HepG2 (cell line): Measurements from ENCODE around the gene CIAO3. TPM values are rescaled to one million over a fixed set of nuclear protein-coding genes. Genes with fewer than 3 reads are reported as not detected.

Source experiments
- FOXA1 ChIP-seq, 2 experiments: fragments of 450-650 bp in 1 of 2; sonication (generic) in 1 of 2; formaldehyde crosslinking in 1 of 2; IDR thresholded peaks; 2 replicates each; pipeline versions ENCODE4 v1.4.0 to v1.6.1; 2016 to 2020; ENCODE audit warnings: missing genetic modification reagents in 1 of 2
- FOXA3 ChIP-seq: IDR thresholded peaks from 2 replicates; pipeline ENCODE4 v1.6.1; 2016; ENCODE audit warnings: missing genetic modification reagents, missing compliant biosample characterization
- HIVEP1 ChIP-seq: sonication (generic); formaldehyde crosslinking; IDR thresholded peaks from 2 replicates; pipeline ENCODE4 v1.4.0; 2020; ENCODE audit warnings: mild to moderate bottlenecking, missing genetic modification reagents
- HMG20B ChIP-seq: conservative IDR thresholded peaks from 2 replicates; pipeline ENCODE4 v1.6.1; 2016; ENCODE audit warnings: missing genetic modification reagents, missing compliant biosample characterization
- MEF2D ChIP-seq: sonication (generic); formaldehyde crosslinking; IDR thresholded peaks from 2 replicates; pipeline ENCODE4 v1.5.1; 2020; ENCODE audit warnings: mild to moderate bottlenecking, missing genetic modification reagents
- NFATC3 ChIP-seq: sonication (generic); formaldehyde crosslinking; IDR thresholded peaks from 2 replicates; pipeline ENCODE4 v1.5.1; 2020; ENCODE audit warnings: mild to moderate bottlenecking, missing genetic modification reagents
- SALL1 ChIP-seq: sonication (generic); formaldehyde crosslinking; IDR thresholded peaks from 2 replicates; pipeline ENCODE4 v1.8.0; 2022; ENCODE audit warnings: mild to moderate bottlenecking, missing genetic modification reagents
- SMAD9 ChIP-seq: sonication (generic); formaldehyde crosslinking; IDR thresholded peaks from 2 replicates; pipeline ENCODE4 v1.5.1; 2020; ENCODE audit warnings: mild to moderate bottlenecking, missing genetic modification reagents
- U2AF1 ChIP-seq: fragments of 200-400 bp; formaldehyde crosslinking; optimal IDR thresholded peaks from 2 replicates; pipeline ENCODE3; 2017; ENCODE audit warnings: mild to moderate bottlenecking, low read depth, low read length
- YEATS2 ChIP-seq: sonication (generic); formaldehyde crosslinking; IDR thresholded peaks from 2 replicates; pipeline ENCODE4 v1.4.0; 2020; ENCODE audit warnings: missing genetic modification reagents, borderline replicate concordance
- ZKSCAN1 ChIP-seq: fragments of 150-350 bp; IDR thresholded peaks from 2 replicates; pipeline ENCODE4 v1.6.1; 2014; ENCODE audit warnings: low read length
- ZNF232 ChIP-seq: sonication (generic); formaldehyde crosslinking; IDR thresholded peaks from 2 replicates; pipeline ENCODE4 v1.4.0; 2020; ENCODE audit warnings: missing genetic modification reagents, borderline replicate concordance
- ZNF343 ChIP-seq: sonication (generic); formaldehyde crosslinking; IDR thresholded peaks from 2 replicates; pipeline ENCODE4 v1.4.0; 2020; ENCODE audit warnings: mild to moderate bottlenecking, missing genetic modification reagents
- ZNF543 ChIP-seq: sonication (generic); formaldehyde crosslinking; IDR thresholded peaks from 2 replicates; pipeline ENCODE4 v1.4.0; 2020; ENCODE audit warnings: mild to moderate bottlenecking, missing genetic modification reagents
- polyA plus RNA-seq, 8 experiments: library from polyadenylated mRNA; depleted of rRNA in 3 of 8; stranded (reverse) in 7 of 8; unstranded in 1 of 8; fragments of >200 nt; fragmentation: Illumina TruSeq in 4 of 8; extraction: Trizol in 4 of 8; gene quantifications; 2 replicates each; pipeline versions ENCODE4 v1.2.1 to v1.2.3, GENCODE V29; 2011 to 2016; ENCODE audit warnings: low read depth in 4 of 8, missing spikeins in 1 of 8, mixed read lengths in 1 of 8; ENCODE audit not compliant: insufficient read depth in 1 of 8
- total RNA-seq, 5 experiments: library from RNA; depleted of rRNA; stranded (reverse); fragments of >200 nt; fragmentation: Illumina TruSeq; extraction: Trizol; gene quantifications; 2 replicates each; pipeline ENCODE4 v1.2.3, GENCODE V29; 2016; ENCODE audit warnings: low read depth in 1 of 5
- TF ChIP-seq, protein P1 (sequence below): sonication (generic); formaldehyde crosslinking; IDR thresholded peaks from 2 replicates; pipeline ENCODE4 v1.5.1; 2020; ENCODE audit warnings: missing genetic modification reagents, mild to moderate bottlenecking, borderline replicate concordance
- TF ChIP-seq, protein P2 (sequence below): sonication (generic); formaldehyde crosslinking; IDR thresholded peaks from 2 replicates; pipeline ENCODE4 v1.9.0; 2021; ENCODE audit warnings: missing genetic modification reagents, mild to moderate bottlenecking, borderline replicate concordance
- TF ChIP-seq, protein P3 (sequence below): sonication (generic); formaldehyde crosslinking; IDR thresholded peaks from 2 replicates; pipeline ENCODE4 v1.8.1; 2023; ENCODE audit warnings: mild to moderate bottlenecking, inconsistent platforms, moderate library complexity, missing genetic modification reagents, borderline replicate concordance
- TF ChIP-seq, protein P4 (sequence below): sonication (generic); formaldehyde crosslinking; IDR thresholded peaks from 2 replicates; pipeline ENCODE4 v1.4.0; 2020; ENCODE audit warnings: mild to moderate bottlenecking, missing genetic modification reagents
- TF ChIP-seq, protein P5 (sequence below): sonication (generic); formaldehyde crosslinking; IDR thresholded peaks from 2 replicates; pipeline ENCODE4 v1.4.0; 2020; ENCODE audit warnings: missing genetic modification reagents, mild to moderate bottlenecking, borderline replicate concordance
- TF ChIP-seq, protein P6 (sequence below): sonication (generic); formaldehyde crosslinking; IDR thresholded peaks from 2 replicates; pipeline ENCODE4 v1.8.0; 2022; ENCODE audit warnings: mild to moderate bottlenecking, missing genetic modification reagents

The CIAO3 gene
- total and polyA plus RNA-seq, 2 of the 13 experiments (the other 11 are each of a cell fraction or from before 2014, with no cell fraction given), result 21.7 to 25.0 TPM

DNA sequence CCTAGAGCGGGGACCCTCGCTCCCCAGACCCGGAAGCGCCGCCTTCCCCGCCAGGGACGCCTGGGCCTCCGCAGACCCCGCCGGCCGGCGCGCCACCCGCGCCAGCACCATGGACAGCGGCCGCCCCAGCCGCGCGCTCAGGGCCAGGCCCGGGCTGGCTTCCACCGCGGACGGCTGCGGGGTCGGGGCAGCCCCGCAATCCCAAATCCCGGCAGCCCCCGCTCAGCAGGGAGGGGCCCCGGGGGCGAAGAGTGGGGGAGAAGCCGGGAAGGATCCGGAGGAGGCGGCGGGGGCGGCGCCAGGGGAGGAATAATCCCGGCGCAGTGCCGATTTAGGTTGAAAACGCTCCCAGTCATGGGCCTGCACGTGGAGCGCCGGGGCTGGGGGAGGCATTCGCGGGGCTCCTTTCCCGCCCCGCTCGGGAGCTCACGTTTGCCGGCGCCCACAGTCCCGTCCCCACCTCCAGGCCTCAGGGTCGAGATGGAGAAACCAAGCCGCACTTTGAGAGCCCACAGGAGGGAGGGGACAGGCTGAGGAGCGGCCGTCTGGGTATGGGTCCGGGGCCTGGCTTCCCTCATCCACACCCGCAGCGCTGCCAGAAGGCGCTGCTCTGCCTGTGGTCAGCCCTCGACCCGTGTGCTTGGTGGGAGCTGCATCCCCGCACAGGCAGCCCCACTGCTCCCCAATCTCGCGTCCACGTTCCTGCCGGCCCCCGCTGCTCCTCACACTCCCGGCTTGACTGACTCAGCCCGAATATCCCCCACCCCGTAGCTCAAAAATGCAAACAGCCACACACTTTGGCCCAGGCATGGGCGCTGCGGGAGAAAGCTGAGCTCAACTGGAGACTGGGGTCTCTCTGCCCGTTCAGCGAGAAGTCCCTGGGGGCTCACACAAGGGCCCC lies 39.9 kb downstream of the CIAO3 start (continued):
- TF ChIP-seq, protein P1, sequence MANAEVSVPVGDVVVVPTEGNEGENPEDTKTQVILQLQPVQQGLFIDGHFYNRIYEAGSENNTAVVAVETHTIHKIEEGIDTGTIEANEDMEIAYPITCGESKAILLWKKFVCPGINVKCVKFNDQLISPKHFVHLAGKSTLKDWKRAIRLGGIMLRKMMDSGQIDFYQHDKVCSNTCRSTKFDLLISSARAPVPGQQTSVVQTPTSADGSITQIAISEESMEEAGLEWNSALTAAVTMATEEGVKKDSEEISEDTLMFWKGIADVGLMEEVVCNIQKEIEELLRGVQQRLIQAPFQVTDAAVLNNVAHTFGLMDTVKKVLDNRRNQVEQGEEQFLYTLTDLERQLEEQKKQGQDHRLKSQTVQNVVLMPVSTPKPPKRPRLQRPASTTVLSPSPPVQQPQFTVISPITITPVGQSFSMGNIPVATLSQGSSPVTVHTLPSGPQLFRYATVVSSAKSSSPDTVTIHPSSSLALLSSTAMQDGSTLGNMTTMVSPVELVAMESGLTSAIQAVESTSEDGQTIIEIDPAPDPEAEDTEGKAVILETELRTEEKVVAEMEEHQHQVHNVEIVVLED (CRISPR knock-in tag), result no peak
- TF ChIP-seq ZNF543 (0 out of 2 replicates have a peak, but pooled peaks have one; percentile 29), YEATS2 (CRISPR knock-in tag) (no peak), HMG20B (CRISPR knock-in tag) (no peak), HIVEP1 (no peak), FOXA3 (CRISPR knock-in tag) (no peak), NFATC3 (no peak), SMAD9 (no peak), MEF2D (CRISPR knock-in tag) (no peak), U2AF1 (no peak), FOXA1 (IDR thresholded peaks at IDR 0.05) (no peak), FOXA1 (CRISPR knock-in tag; IDR thresholded peaks at IDR 0.05) (no peak), ZKSCAN1 (no peak), SALL1 (CRISPR knock-in tag) (peak; percentile 87), ZNF232 (CRISPR knock-in tag) (peak; percentile 73; the same call in 1 of the 2 replicates), ZNF343 (no peak)
- TF ChIP-seq, protein P2, sequence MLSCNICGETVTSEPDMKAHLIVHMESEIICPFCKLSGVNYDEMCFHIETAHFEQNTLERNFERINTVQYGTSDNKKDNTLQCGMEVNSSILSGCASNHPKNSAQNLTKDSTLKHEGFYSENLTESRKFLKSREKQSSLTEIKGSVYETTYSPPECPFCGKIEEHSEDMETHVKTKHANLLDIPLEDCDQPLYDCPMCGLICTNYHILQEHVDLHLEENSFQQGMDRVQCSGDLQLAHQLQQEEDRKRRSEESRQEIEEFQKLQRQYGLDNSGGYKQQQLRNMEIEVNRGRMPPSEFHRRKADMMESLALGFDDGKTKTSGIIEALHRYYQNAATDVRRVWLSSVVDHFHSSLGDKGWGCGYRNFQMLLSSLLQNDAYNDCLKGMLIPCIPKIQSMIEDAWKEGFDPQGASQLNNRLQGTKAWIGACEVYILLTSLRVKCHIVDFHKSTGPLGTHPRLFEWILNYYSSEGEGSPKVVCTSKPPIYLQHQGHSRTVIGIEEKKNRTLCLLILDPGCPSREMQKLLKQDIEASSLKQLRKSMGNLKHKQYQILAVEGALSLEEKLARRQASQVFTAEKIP (CRISPR knock-in tag), result no peak
- TF ChIP-seq, protein P3, sequence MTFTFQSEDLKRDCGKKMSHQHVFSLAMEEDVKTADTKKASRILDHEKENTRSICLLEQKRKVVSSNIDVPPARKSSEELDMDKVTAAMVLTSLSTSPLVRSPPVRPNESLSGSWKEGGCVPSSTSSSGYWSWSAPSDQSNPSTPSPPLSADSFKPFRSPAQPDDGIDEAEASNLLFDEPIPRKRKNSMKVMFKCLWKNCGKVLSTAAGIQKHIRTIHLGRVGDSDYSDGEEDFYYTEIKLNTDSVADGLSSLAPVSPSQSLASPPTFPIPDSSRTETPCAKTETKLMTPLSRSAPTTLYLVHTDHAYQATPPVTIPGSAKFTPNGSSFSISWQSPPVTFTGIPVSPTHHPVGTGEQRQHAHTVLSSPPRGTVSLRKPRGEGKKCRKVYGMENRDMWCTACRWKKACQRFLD, result 0 out of 2 replicates have a peak, but pooled peaks have one; percentile 68
- TF ChIP-seq, protein P4, sequence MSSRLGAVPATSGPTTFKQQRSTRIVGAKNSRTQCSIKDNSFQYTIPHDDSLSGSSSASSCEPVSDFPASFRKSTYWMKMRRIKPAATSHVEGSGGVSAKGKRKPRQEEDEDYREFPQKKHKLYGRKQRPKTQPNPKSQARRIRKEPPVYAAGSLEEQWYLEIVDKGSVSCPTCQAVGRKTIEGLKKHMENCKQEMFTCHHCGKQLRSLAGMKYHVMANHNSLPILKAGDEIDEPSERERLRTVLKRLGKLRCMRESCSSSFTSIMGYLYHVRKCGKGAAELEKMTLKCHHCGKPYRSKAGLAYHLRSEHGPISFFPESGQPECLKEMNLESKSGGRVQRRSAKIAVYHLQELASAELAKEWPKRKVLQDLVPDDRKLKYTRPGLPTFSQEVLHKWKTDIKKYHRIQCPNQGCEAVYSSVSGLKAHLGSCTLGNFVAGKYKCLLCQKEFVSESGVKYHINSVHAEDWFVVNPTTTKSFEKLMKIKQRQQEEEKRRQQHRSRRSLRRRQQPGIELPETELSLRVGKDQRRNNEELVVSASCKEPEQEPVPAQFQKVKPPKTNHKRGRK (CRISPR knock-in tag), result no peak
- TF ChIP-seq, protein P5, sequence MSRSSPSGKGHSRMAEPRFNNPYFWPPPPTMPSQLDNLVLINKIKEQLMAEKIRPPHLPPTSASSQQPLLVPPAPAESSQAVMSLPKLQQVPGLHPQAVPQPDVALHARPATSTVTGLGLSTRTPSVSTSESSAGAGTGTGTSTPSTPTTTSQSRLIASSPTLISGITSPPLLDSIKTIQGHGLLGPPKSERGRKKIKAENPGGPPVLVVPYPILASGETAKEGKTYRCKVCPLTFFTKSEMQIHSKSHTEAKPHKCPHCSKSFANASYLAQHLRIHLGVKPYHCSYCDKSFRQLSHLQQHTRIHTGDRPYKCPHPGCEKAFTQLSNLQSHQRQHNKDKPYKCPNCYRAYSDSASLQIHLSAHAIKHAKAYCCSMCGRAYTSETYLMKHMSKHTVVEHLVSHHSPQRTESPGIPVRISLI, result no peak
- TF ChIP-seq, protein P6, sequence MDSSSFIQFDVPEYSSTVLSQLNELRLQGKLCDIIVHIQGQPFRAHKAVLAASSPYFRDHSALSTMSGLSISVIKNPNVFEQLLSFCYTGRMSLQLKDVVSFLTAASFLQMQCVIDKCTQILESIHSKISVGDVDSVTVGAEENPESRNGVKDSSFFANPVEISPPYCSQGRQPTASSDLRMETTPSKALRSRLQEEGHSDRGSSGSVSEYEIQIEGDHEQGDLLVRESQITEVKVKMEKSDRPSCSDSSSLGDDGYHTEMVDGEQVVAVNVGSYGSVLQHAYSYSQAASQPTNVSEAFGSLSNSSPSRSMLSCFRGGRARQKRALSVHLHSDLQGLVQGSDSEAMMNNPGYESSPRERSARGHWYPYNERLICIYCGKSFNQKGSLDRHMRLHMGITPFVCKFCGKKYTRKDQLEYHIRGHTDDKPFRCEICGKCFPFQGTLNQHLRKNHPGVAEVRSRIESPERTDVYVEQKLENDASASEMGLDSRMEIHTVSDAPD (CRISPR knock-in tag), result no peak
